Osteoblast (primary cell): ENCODE results near the gene DUS2. TPM values are rescaled to one million over a fixed set of nuclear protein-coding genes. Genes with fewer than 3 reads are reported as not detected.

Source experiments
- DNase-seq: peaks from one replicate; pipeline ENCODE4 v3.0.0; 2011; ENCODE audit warnings: low spot score, mixed read lengths; ENCODE audit not compliant: insufficient read length; ENCODE audit errors: missing footprints
- H2AFZ ChIP-seq: 2 replicates; pipeline ENCODE4 v1.6.0; 2011; ENCODE audit warnings: mild to moderate bottlenecking, low read length
- H3K27ac ChIP-seq: 2 replicates; pipeline ENCODE4 v1.5.1; 2011; ENCODE audit warnings: mild to moderate bottlenecking, low read depth, low read length, moderate library complexity
- H3K27me3 ChIP-seq: 2 replicates; pipeline ENCODE4 v1.6.0; 2012; ENCODE audit warnings: mild to moderate bottlenecking, control low read depth, inconsistent platforms, low read length, moderate library complexity; ENCODE audit not compliant: insufficient read depth
- H3K36me3 ChIP-seq: 2 replicates; pipeline ENCODE4 v1.5.1; 2011; ENCODE audit warnings: mild to moderate bottlenecking, low read length, control low read depth, moderate library complexity; ENCODE audit not compliant: insufficient read depth
- H3K4me1 ChIP-seq: 2 replicates; pipeline ENCODE4 v1.5.1; 2011; ENCODE audit warnings: mild to moderate bottlenecking, low read length, control low read depth, moderate library complexity; ENCODE audit not compliant: insufficient read depth
- H3K4me2 ChIP-seq: 2 replicates; pipeline ENCODE4 v1.6.0; 2011; ENCODE audit warnings: mild to moderate bottlenecking, low read length; ENCODE audit not compliant: insufficient read depth
- H3K4me3 ChIP-seq: fragments of 200-600 bp; sonication (generic); 3 replicates; pipeline ENCODE4 v1.5.1; 2012; ENCODE audit warnings: mild to moderate bottlenecking, low read length, inconsistent platforms; ENCODE audit not compliant: insufficient read depth
- H3K79me2 ChIP-seq: 2 replicates; pipeline ENCODE4 v1.6.0; 2012; ENCODE audit warnings: mild to moderate bottlenecking, low read length, control low read depth, inconsistent platforms; ENCODE audit not compliant: insufficient read depth
- H3K9me3 ChIP-seq: 2 replicates; pipeline ENCODE4 v1.5.1; 2011; ENCODE audit warnings: low read depth, low read length, control low read depth
- H4K20me1 ChIP-seq: 2 replicates; pipeline ENCODE4 v1.6.0; 2012; ENCODE audit warnings: mild to moderate bottlenecking, low read length, control low read depth; ENCODE audit not compliant: insufficient read depth
- CTCF ChIP-seq: IDR thresholded peaks from 2 replicates; pipeline ENCODE4 v1.5.1; 2011; ENCODE audit warnings: mild to moderate bottlenecking, low read depth, low read length, moderate library complexity; ENCODE audit errors: extremely low read depth
- total RNA-seq: library from RNA; depleted of rRNA; stranded (reverse); fragments of >200 nt; gene quantifications from 2 replicates; pipeline ENCODE4 v1.2.3, GENCODE V29; 2012

The DUS2 gene
- total RNA-seq, 1 donor: 8.7 TPM

GRCh38 chr16:68087688-68088087 lies 64.6 kb downstream of the DUS2 start:
- TF ChIP-seq CTCF: no peak
- Histone ChIP-seq H3K36me3 (no peaks in the 10 kb centered on the region), H3K4me3 (no peak overlapping the region), H2AFZ (no peak overlapping the region), H3K27ac (no peak overlapping the region), H3K4me2 (peak overlapping the region; percentile 90), H3K9me3 (no peaks in the 10 kb centered on the region), H3K27me3 (no peaks in the 10 kb centered on the region), H3K79me2 (peaks cover 67% of the 10 kb centered on the region), H3K4me1 (peaks cover 38% of the 10 kb centered on the region), H4K20me1 (peaks cover 9% of the 10 kb centered on the region)
- no peak for DNase-seq

GRCh38 chr16:68088130-68088972 lies 65.3 kb downstream of the DUS2 start:
- Histone ChIP-seq H3K27ac (no peak overlapping the region), H3K79me2 (peaks cover 74% of the 10 kb centered on the region), H2AFZ (no peak overlapping the region), H3K4me2 (peak overlapping the region; percentile 90), H3K4me3 (no peak overlapping the region), H3K36me3 (no peaks in the 10 kb centered on the region), H3K4me1 (peaks cover 36% of the 10 kb centered on the region), H3K9me3 (no peaks in the 10 kb centered on the region), H4K20me1 (peaks cover 9% of the 10 kb centered on the region), H3K27me3 (no peaks in the 10 kb centered on the region)
- TF ChIP-seq CTCF: no peak
- DNase-seq: no peak

- Histone ChIP-seq H3K36me3 (no peaks in the 10 kb centered on the region), H3K4me2 (no peak overlapping the region), H3K27me3 (no peaks in the 10 kb centered on the region), H3K4me3 (no peak overlapping the region), H3K79me2 (peaks cover 81% of the 10 kb centered on the region), H2AFZ (no peak overlapping the region), H3K9me3 (no peaks in the 10 kb centered on the region), H3K4me1 (peaks cover 34% of the 10 kb centered on the region), H3K27ac (no peak overlapping the region), H4K20me1 (peaks cover 11% of the 10 kb centered on the region)
- TF ChIP-seq CTCF: no peak
- DNase-seq: peak; percentile 11
Measured at GRCh38 chr16:68089067-68089466, 66.0 kb downstream of the DUS2 start.

GRCh38 chr16:68090130-68090529 lies 67.0 kb downstream of the DUS2 start:
- Histone ChIP-seq H3K4me2 (peak overlapping the region; percentile 38), H4K20me1 (peaks cover 12% of the 10 kb centered on the region)

More at GRCh38 chr16:68090130-68090529, 67.0 kb downstream of the DUS2 start:
- DNase-seq: no peak
- no peak overlapping the region for H2AFZ ChIP-seq
- H3K27me3 ChIP-seq: no peaks in the 10 kb centered on the region
- peaks cover 32% of the 10 kb centered on the region for H3K4me1 ChIP-seq
- no peak for TF ChIP-seq CTCF
- peaks cover 92% of the 10 kb centered on the region for H3K79me2 ChIP-seq
- H3K36me3 ChIP-seq: no peaks in the 10 kb centered on the region
- no peak overlapping the region for H3K27ac ChIP-seq
- no peak overlapping the region for H3K4me3 ChIP-seq
- H3K9me3 ChIP-seq: no peaks in the 10 kb centered on the region
